CD14-positive monocyte (primary cell): ENCODE measurements around the gene BPIFB1. TPM values are rescaled to one million over a fixed set of nuclear protein-coding genes. Genes with fewer than 3 reads are reported as not detected.

Source experiments
- DNase-seq, 3 donors: peaks; one replicate each; pipeline ENCODE4 v3.0.0-alpha.2; 2011 to 2022
- H2AFZ ChIP-seq: 2 replicates; pipeline ENCODE4 v1.6.0; 2012; ENCODE audit warnings: mild to moderate bottlenecking, low read depth, low read length, inconsistent platforms; ENCODE audit not compliant: insufficient read depth, poor library complexity, severe bottlenecking
- H3K27ac ChIP-seq, 2 donors: 1 replicate in 1 of 2; 2 replicates in 1 of 2; pipeline ENCODE4 v1.5.1; 2012 to 2013; ENCODE audit warnings: low read length in 2 of 2, control low read depth in 1 of 2, inconsistent platforms in 1 of 2, low read depth in 1 of 2, mild to moderate bottlenecking in 1 of 2
- H3K27me3 ChIP-seq, 2 donors: one replicate each; pipeline versions ENCODE4 v1.6.0 to v1.6.1; 2011 to 2013; ENCODE audit warnings: low read length in 2 of 2; ENCODE audit not compliant: control insufficient read depth in 2 of 2, insufficient read depth in 2 of 2
- H3K36me3 ChIP-seq, 2 donors: replicated peaks in 1 of 2; 1 replicate in 1 of 2; 2 replicates in 1 of 2; pipeline versions ENCODE4 v1.5.1 to v1.6.1; 2012 to 2013; ENCODE audit warnings: low read length in 2 of 2, control low read depth in 1 of 2, inconsistent platforms in 1 of 2, mild to moderate bottlenecking in 1 of 2; ENCODE audit not compliant: insufficient read depth in 2 of 2, control insufficient read depth in 1 of 2
- H3K4me1 ChIP-seq, 2 donors: 1 replicate in 1 of 2; 2 replicates in 1 of 2; pipeline versions ENCODE4 v1.5.1 to v1.6.1; 2012 to 2013; ENCODE audit warnings: low read length in 2 of 2, control low read depth in 1 of 2, inconsistent platforms in 1 of 2, mild to moderate bottlenecking in 1 of 2, moderate library complexity in 1 of 2; ENCODE audit not compliant: insufficient read depth in 2 of 2, control insufficient read depth in 1 of 2
- H3K4me2 ChIP-seq: replicated peaks from 2 replicates; pipeline ENCODE3; 2012; ENCODE audit warnings: low read length, moderate library complexity, mild to moderate bottlenecking; ENCODE audit not compliant: poor library complexity, severe bottlenecking; ENCODE audit errors: extremely low read depth
- H3K4me3 ChIP-seq, 3 experiments: fragments of 200-600 bp in 1 of 3; sonication (generic) in 1 of 3; replicated peaks in 1 of 3; 1 replicate in 2 of 3; 2 replicates in 1 of 3; pipeline ENCODE4 v1.5.1; 2011 to 2013; ENCODE audit warnings: low read length in 3 of 3, mild to moderate bottlenecking in 3 of 3, control low read depth in 2 of 3, low read depth in 2 of 3, inconsistent platforms in 1 of 3, moderate library complexity in 1 of 3
- H3K79me2 ChIP-seq: 2 replicates; pipeline ENCODE4 v1.6.0; 2012; ENCODE audit warnings: mild to moderate bottlenecking, control low read depth, inconsistent platforms, low read length, moderate library complexity; ENCODE audit not compliant: insufficient read depth
- H3K9ac ChIP-seq: 2 replicates; pipeline ENCODE4 v1.6.0; 2017; ENCODE audit warnings: low read length, mild to moderate bottlenecking; ENCODE audit not compliant: insufficient read depth, poor library complexity, severe bottlenecking
- H3K9me3 ChIP-seq, 2 donors: replicated peaks in 1 of 2; 1 replicate in 1 of 2; 2 replicates in 1 of 2; pipeline versions ENCODE4 v1.5.1 to v1.6.1; 2012 to 2013; ENCODE audit warnings: low read length in 2 of 2, control low read depth in 1 of 2; ENCODE audit not compliant: control insufficient read depth in 1 of 2, insufficient read depth in 1 of 2
- H4K20me1 ChIP-seq: 2 replicates; pipeline ENCODE4 v1.6.0; 2012; ENCODE audit warnings: mild to moderate bottlenecking, low read length, control low read depth, moderate library complexity; ENCODE audit not compliant: insufficient read depth
- H3K27ac Mint-ChIP-seq, 7 donors: one replicate each; pipeline ENCODE4 v1.8.0; 2020; ENCODE audit warnings: mild to moderate bottlenecking in 7 of 7, mixed read lengths in 7 of 7, moderate library complexity in 6 of 7, inconsistent platforms in 2 of 7
- H3K27me3 Mint-ChIP-seq, 3 donors: one replicate each; pipeline ENCODE4 v1.8.0; 2021 to 2022; ENCODE audit warnings: low read depth in 3 of 3, mild to moderate bottlenecking in 3 of 3, mixed read lengths in 3 of 3, moderate library complexity in 3 of 3, inconsistent platforms in 1 of 3
- H3K36me3 Mint-ChIP-seq, 2 donors: one replicate each; pipeline ENCODE4 v1.8.0; 2020; ENCODE audit warnings: mixed read lengths in 2 of 2, inconsistent platforms in 1 of 2, mild to moderate bottlenecking in 1 of 2
- H3K4me1 Mint-ChIP-seq: one replicate; pipeline ENCODE4 v1.8.0; 2020; ENCODE audit warnings: mild to moderate bottlenecking, mixed read lengths
- H3K4me3 Mint-ChIP-seq, 2 donors: one replicate each; pipeline ENCODE4 v1.8.0; 2020; ENCODE audit warnings: mild to moderate bottlenecking in 2 of 2, mixed read lengths in 2 of 2, moderate library complexity in 1 of 2
- H3K9me3 Mint-ChIP-seq, 7 donors: one replicate each; pipeline ENCODE4 v1.8.0; 2020 to 2022; ENCODE audit warnings: mixed read lengths in 7 of 7, mild to moderate bottlenecking in 6 of 7, moderate library complexity in 6 of 7, inconsistent platforms in 2 of 7
- WGBS: methylation state at CpG from one replicate; pipeline ENCODE4 v1.1.5; 2013; ENCODE audit warnings: missing lambda C conversion rate; ENCODE audit not compliant: insufficient coverage; 5-methylcytosine and 5-hydroxymethylcytosine counted together
- intact Hi-C, 2 donors: fragments of 100-400 bp; cut with micrococcal nuclease; formaldehyde crosslinking; loops; one replicate each; pipeline versions ENCODE4 v1.15.0 to v1.15.1; 2023
- polyA plus RNA-seq, 3 donors: library from polyadenylated mRNA; depleted of rRNA in 1 of 3; unstranded in 2 of 3; stranded (reverse) in 1 of 3; fragments of 300-500 nt in 2 of 3; fragments of >200 nt in 1 of 3; fragmentation: Illumina TruSeq in 2 of 3; gene quantifications; 1 replicate in 2 of 3; 2 replicates in 1 of 3; pipeline ENCODE4 v1.2.3, GENCODE V29; 2012 to 2021
- TF ChIP-seq, protein P1 (sequence below): fragments of 200-600 bp; IDR thresholded peaks from one replicate; pipeline ENCODE4 v1.8.0; 2022; ENCODE audit warnings: antibody characterized with exemption, mild to moderate bottlenecking

The BPIFB1 gene
- polyA plus RNA-seq, 3 donors: not detected

DNA sequence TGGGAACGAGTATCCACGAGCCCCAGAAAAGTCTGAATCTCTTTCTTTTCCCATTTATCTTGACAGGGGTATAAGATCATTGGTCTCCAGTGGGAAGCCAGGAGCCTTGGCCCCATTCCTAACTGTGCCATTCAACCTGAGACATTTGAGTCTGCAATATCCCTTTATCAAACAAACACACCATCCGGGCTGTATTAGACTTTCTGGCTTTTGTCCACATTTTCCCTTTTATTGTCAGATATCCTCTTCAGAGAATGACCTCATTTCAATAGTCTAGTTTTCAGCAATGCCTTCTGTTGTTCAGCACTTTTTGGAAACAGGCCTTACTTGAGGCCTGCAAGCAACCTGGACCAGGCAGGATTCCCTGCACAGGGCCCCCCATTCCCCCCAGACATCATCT lies 31.5 kb upstream of the BPIFB1 start:
- H2AFZ ChIP-seq: no peak overlapping the region
- peaks cover 5% of the 10 kb centered on the region for H3K4me1 Mint-ChIP-seq
- H3K27me3 Mint-ChIP-seq: peaks cover 0 to 4% (median 0%) of the 10 kb centered on the region in 3 donors
- no peaks in the 10 kb centered on the region for H3K9me3 ChIP-seq
- WGBS: 100% methylated on average over 2 of the region's 3 CpGs
- intact Hi-C loops: no loop called here
- no peak overlapping the region for H3K4me2 ChIP-seq
- no peaks in the 10 kb centered on the region for H3K36me3 Mint-ChIP-seq
- no peak overlapping the region for H3K9ac ChIP-seq
- no peak overlapping the region for H3K27ac ChIP-seq
- no peaks in the 10 kb centered on the region for H3K79me2 ChIP-seq
- H3K4me3 Mint-ChIP-seq: no peak overlapping the region
- H3K27me3 ChIP-seq: no peaks in the 10 kb centered on the region
- peaks cover 0 to 4% (median 2%) of the 10 kb centered on the region in 7 donors for H3K9me3 Mint-ChIP-seq
- H3K27ac Mint-ChIP-seq: no peak overlapping the region
- no peaks in the 10 kb centered on the region for H4K20me1 ChIP-seq
- no peak for DNase-seq
- H3K36me3 ChIP-seq: no peaks in the 10 kb centered on the region
- no peaks in the 10 kb centered on the region for H3K4me1 ChIP-seq
- no peak overlapping the region for H3K4me3 ChIP-seq
- TF ChIP-seq, protein P1, sequence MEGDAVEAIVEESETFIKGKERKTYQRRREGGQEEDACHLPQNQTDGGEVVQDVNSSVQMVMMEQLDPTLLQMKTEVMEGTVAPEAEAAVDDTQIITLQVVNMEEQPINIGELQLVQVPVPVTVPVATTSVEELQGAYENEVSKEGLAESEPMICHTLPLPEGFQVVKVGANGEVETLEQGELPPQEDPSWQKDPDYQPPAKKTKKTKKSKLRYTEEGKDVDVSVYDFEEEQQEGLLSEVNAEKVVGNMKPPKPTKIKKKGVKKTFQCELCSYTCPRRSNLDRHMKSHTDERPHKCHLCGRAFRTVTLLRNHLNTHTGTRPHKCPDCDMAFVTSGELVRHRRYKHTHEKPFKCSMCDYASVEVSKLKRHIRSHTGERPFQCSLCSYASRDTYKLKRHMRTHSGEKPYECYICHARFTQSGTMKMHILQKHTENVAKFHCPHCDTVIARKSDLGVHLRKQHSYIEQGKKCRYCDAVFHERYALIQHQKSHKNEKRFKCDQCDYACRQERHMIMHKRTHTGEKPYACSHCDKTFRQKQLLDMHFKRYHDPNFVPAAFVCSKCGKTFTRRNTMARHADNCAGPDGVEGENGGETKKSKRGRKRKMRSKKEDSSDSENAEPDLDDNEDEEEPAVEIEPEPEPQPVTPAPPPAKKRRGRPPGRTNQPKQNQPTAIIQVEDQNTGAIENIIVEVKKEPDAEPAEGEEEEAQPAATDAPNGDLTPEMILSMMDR: no peak

DNA sequence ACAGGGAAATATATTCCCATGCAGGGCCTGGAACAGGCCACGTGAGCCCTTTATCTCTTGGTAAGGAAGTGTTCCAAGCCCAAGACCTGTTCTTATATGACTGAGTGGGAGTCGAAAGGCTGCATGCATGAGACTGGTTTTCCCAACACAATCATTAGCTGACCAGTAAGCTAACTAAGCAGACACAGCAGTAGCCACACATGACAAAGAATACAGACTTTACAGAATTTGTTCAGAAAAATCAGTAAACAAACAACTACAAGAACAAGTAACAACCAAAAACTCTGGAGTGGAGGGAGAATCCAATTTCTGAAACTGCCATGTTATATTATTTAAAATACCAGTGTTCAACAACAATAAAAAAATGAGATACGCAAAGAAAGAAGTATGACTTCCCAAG lies 30.6 kb upstream of the BPIFB1 start:
- H3K27ac Mint-ChIP-seq: no peak overlapping the region
- peaks cover 0 to 4% (median 2%) of the 10 kb centered on the region in 7 donors for H3K9me3 Mint-ChIP-seq
- H3K4me2 ChIP-seq: no peak overlapping the region
- H3K4me3 ChIP-seq: no peak overlapping the region
- no peaks in the 10 kb centered on the region for H3K36me3 ChIP-seq
- DNase-seq: no peak
- TF ChIP-seq, protein P1: no peak
- H4K20me1 ChIP-seq: no peaks in the 10 kb centered on the region
- no CpG with 5 or more reads among the region's 3 CpGs for WGBS
- no peak overlapping the region for H3K27ac ChIP-seq
- H2AFZ ChIP-seq: no peak overlapping the region
- peaks cover 5% of the 10 kb centered on the region for H3K4me1 Mint-ChIP-seq
- no peaks in the 10 kb centered on the region for H3K4me1 ChIP-seq
- H3K4me3 Mint-ChIP-seq: no peak overlapping the region
- H3K79me2 ChIP-seq: no peaks in the 10 kb centered on the region
- no peaks in the 10 kb centered on the region for H3K27me3 ChIP-seq
- intact Hi-C loops: no loop called here
- no peak overlapping the region for H3K9ac ChIP-seq
- H3K27me3 Mint-ChIP-seq: peaks cover 0 to 4% (median 0%) of the 10 kb centered on the region in 3 donors
- no peaks in the 10 kb centered on the region for H3K9me3 ChIP-seq
- no peaks in the 10 kb centered on the region for H3K36me3 Mint-ChIP-seq
